K562 (cell line): ENCODE measurements around the gene ZNF12. TPM values are rescaled to one million over a fixed set of nuclear protein-coding genes. Genes with fewer than 3 reads are reported as not detected.
A peak's percentile ranks its signal among the peaks of the same experiment; 100 is the strongest.

Experiments used
- CBX8 ChIP-seq: fragments of 200-600 bp; sonication (generic); IDR thresholded peaks from 2 replicates; pipeline ENCODE4 v1.6.1; 2012; ENCODE audit warnings: borderline replicate concordance, mixed run types, low read depth, mild to moderate bottlenecking, moderate library complexity, mixed read lengths, low read length, control low read depth, inconsistent platforms; ENCODE audit not compliant: poor library complexity, severe bottlenecking; ENCODE audit errors: extremely low read depth
- CHCHD3 ChIP-seq: fragments of 250-450 bp; sonication (Bioruptor Pico); IDR thresholded peaks from 2 replicates; pipeline ENCODE4 v2.1.2; 2022; ENCODE audit warnings: mild to moderate bottlenecking
- EGR1 ChIP-seq: fragments of 450-650 bp; conservative IDR thresholded peaks from 2 replicates; pipeline ENCODE4 v1.6.1; 2017; ENCODE audit warnings: mild to moderate bottlenecking
- FOXM1 ChIP-seq, 2 experiments: fragments of 450-650 bp in 1 of 2; sonication (generic) in 1 of 2; formaldehyde crosslinking in 1 of 2; IDR thresholded peaks; 2 replicates each; pipeline versions ENCODE4 v1.6.1 to v1.9.0; 2017 to 2022; ENCODE audit warnings: low read depth in 2 of 2, mild to moderate bottlenecking in 2 of 2, missing genetic modification reagents in 1 of 2, moderate library complexity in 1 of 2
- GABPB1 ChIP-seq: sonication (generic); formaldehyde crosslinking; IDR thresholded peaks from 2 replicates; pipeline ENCODE4 v1.8.0; 2022; ENCODE audit warnings: mild to moderate bottlenecking, missing genetic modification reagents
- HDAC3 ChIP-seq: fragments of 450-650 bp; IDR thresholded peaks from 2 replicates; pipeline ENCODE4 v1.6.1; 2018; ENCODE audit warnings: borderline replicate concordance, mild to moderate bottlenecking, moderate library complexity; ENCODE audit not compliant: partially characterized antibody
- HDAC6 ChIP-seq: IDR thresholded peaks from 2 replicates; pipeline ENCODE4 v1.6.1; 2012; ENCODE audit warnings: low read depth, mild to moderate bottlenecking, control low read depth, inconsistent platforms, low read length, moderate library complexity
- MAFF ChIP-seq: IDR thresholded peaks from 2 replicates; pipeline ENCODE4 v1.6.1; 2012; ENCODE audit warnings: low read length, improper control_type of control experiment
- MCM7 ChIP-seq, 2 experiments: fragments of 450-650 bp; IDR thresholded peaks; 2 replicates each; pipeline ENCODE4 v1.6.1; 2016 to 2018
- POLR2AphosphoS5 ChIP-seq: IDR thresholded peaks from 2 replicates; pipeline ENCODE4 v1.6.1; 2011; ENCODE audit warnings: mild to moderate bottlenecking, low read depth, low read length, moderate library complexity; ENCODE audit not compliant: control insufficient read depth, insufficient read depth
- SIRT6 ChIP-seq: IDR thresholded peaks from one replicate; pipeline ENCODE4 v1.6.1; 2012; ENCODE audit warnings: low read depth, mild to moderate bottlenecking, control low read depth, inconsistent platforms, low read length, moderate library complexity
- SUPT5H ChIP-seq: fragments of 450-650 bp; IDR thresholded peaks from 2 replicates; pipeline ENCODE4 v1.6.1; 2016
- TCF15 ChIP-seq: fragments of 250-450 bp; sonication (Bioruptor Pico); IDR thresholded peaks from 2 replicates; pipeline ENCODE4 v1.8.0; 2022; ENCODE audit warnings: moderate library complexity, mild to moderate bottlenecking, inconsistent platforms
- THAP7 ChIP-seq: fragments of 250-450 bp; sonication (Bioruptor Pico); IDR thresholded peaks from 2 replicates; pipeline ENCODE4 v1.5.0; 2021
- THRA ChIP-seq: fragments of 450-650 bp; IDR thresholded peaks from 2 replicates; pipeline ENCODE4 v1.6.1; 2017; ENCODE audit warnings: mild to moderate bottlenecking, moderate library complexity
- VEZF1 ChIP-seq: fragments of 200-800 bp; sonication (Bioruptor generic); IDR thresholded peaks from 2 replicates; pipeline ENCODE4 v1.6.1; 2017; ENCODE audit warnings: missing genetic modification characterization, missing compliant biosample characterization
- ZHX1 ChIP-seq: fragments of 150-350 bp; conservative IDR thresholded peaks from 2 replicates; pipeline ENCODE4 v1.6.1; 2014; ENCODE audit warnings: low read length
- ZNF12 ChIP-seq: sonication (generic); formaldehyde crosslinking; IDR thresholded peaks from 2 replicates; pipeline ENCODE4 v1.4.0; 2020; ENCODE audit warnings: mild to moderate bottlenecking, missing genetic modification reagents
- ZNF121 ChIP-seq: sonication (generic); formaldehyde crosslinking; conservative IDR thresholded peaks from 2 replicates; pipeline ENCODE4 v1.8.0; 2022; ENCODE audit warnings: missing genetic modification reagents
- ZNF134 ChIP-seq: fragments of 250-450 bp; sonication (Bioruptor Pico); conservative IDR thresholded peaks from 2 replicates; pipeline ENCODE4 v1.4.0; 2020
- ZNF354B ChIP-seq: fragments of 250-450 bp; sonication (Bioruptor Pico); IDR thresholded peaks from 2 replicates; pipeline ENCODE4 v1.4.0; 2020
- ZNF561 ChIP-seq: fragments of 450-650 bp; formaldehyde crosslinking; conservative IDR thresholded peaks from 2 replicates; pipeline ENCODE4 v1.4.0; 2020; ENCODE audit warnings: mild to moderate bottlenecking, moderate library complexity
- polyA plus RNA-seq, 8 experiments: library from polyadenylated mRNA; depleted of rRNA in 4 of 8; stranded (reverse) in 5 of 8; unstranded in 3 of 8; fragments of >200 nt; fragmentation: Nextera tagmentation in 2 of 8; fragmentation: Illumina TruSeq in 1 of 8; extraction: Ambion mirVana in 2 of 8; extraction: Trizol in 1 of 8; gene quantifications; 2 replicates each; pipeline versions ENCODE4 v1.2.1 to v1.2.3, GENCODE V29; 2011 to 2014; ENCODE audit warnings: inconsistent platforms in 1 of 8, missing spikeins in 1 of 8
- total RNA-seq, 7 experiments: library from RNA; depleted of rRNA in 6 of 7; stranded (reverse); fragments of >200 nt in 6 of 7; fragmentation: Illumina TruSeq in 2 of 7; extraction: Trizol in 2 of 7; gene quantifications; 2 replicates each; pipeline versions ENCODE4 v1.2.1 to v1.2.3, GENCODE V29; 2011 to 2021; ENCODE audit warnings: low replicate concordance in 1 of 7

ZNF12 gene
- total and polyA plus RNA-seq, 9 of the 15 experiments (the other 6 are each of a cell fraction or from before 2014, with no cell fraction given) = 5.8 to 32.3 (median 18.9) TPM

GRCh38 chr7:6640246-6640721 is 66.5 kb downstream of the ZNF12 start (continued):
- TF ChIP-seq THRA (no peak), SIRT6 (no peak), CHCHD3 (no peak), ZNF134 (CRISPR knock-in tag) (no peak), ZNF12 (CRISPR knock-in tag) (no peak), TCF15 (CRISPR knock-in tag) (no peak), GABPB1 (CRISPR knock-in tag) (0 out of 2 replicates have a peak, but pooled peaks have one; percentile 22), CBX8 (no peak), HDAC6 (no peak), HDAC3 (no peak), THAP7 (CRISPR knock-in tag) (no peak), MAFF (no peak), FOXM1 (IDR thresholded peaks at IDR 0.05; ENCODE audit: low read depth) (no peak), FOXM1 (CRISPR knock-in tag; IDR thresholded peaks at IDR 0.05; ENCODE audit: low read depth) (no peak), ZNF561 (CRISPR knock-in tag) (no peak), EGR1 (peak; percentile 80), ZNF121 (CRISPR knock-in tag) (no peak), VEZF1 (CRISPR knock-in tag) (peak; percentile 35; the same call in 1 of the 2 replicates), ZNF354B (CRISPR knock-in tag) (no peak), POLR2AphosphoS5 (no peak; the same call in 1 of the 2 replicates), MCM7 (IDR thresholded peaks at IDR 0.05) (no peak), SUPT5H (no peak), ZHX1 (no peak)
